Astrocyte (in vitro differentiated cells and primary cell): ENCODE measurements around the gene SPINK5. TPM values are rescaled to one million over a fixed set of nuclear protein-coding genes. Genes with fewer than 3 reads are reported as not detected.

Experiments used
- DNase-seq: peaks from one replicate; pipeline ENCODE4 v3.0.0-alpha.2; 2010; ENCODE audit warnings: low read depth
- FAIRE-seq: peaks from 2 replicates; lab custom pipeline; 2011; peaks lifted over from hg19 to GRCh38; lab: Jason Lieb, UNC
- H2AFZ ChIP-seq: 2 replicates; pipeline ENCODE4 v1.6.0; 2012; ENCODE audit warnings: low read depth, low read length, inconsistent platforms
- H3K27ac ChIP-seq: 2 replicates; pipeline ENCODE4 v1.5.1; 2011; ENCODE audit warnings: low read depth, low read length, inconsistent platforms
- H3K27me3 ChIP-seq: 2 replicates; pipeline ENCODE4 v1.6.0; 2011; ENCODE audit warnings: low read length, inconsistent platforms; ENCODE audit not compliant: insufficient read depth
- H3K36me3 ChIP-seq: 2 replicates; pipeline ENCODE4 v1.5.1; 2011; ENCODE audit warnings: low read length, inconsistent platforms; ENCODE audit not compliant: insufficient read depth
- H3K4me1 ChIP-seq: 2 replicates; pipeline ENCODE4 v1.5.1; 2011; ENCODE audit warnings: low read length, inconsistent platforms; ENCODE audit not compliant: insufficient read depth
- H3K4me2 ChIP-seq: 2 replicates; pipeline ENCODE4 v1.6.0; 2012; ENCODE audit warnings: low read length, inconsistent platforms
- H3K4me3 ChIP-seq: 2 replicates; pipeline ENCODE4 v1.5.1; 2011; ENCODE audit warnings: low read depth, mild to moderate bottlenecking, low read length, inconsistent platforms; ENCODE audit not compliant: insufficient read depth
- H3K79me2 ChIP-seq: 2 replicates; pipeline ENCODE4 v1.6.0; 2012; ENCODE audit warnings: mild to moderate bottlenecking, low read length, inconsistent platforms; ENCODE audit not compliant: insufficient read depth
- H3K9ac ChIP-seq: 2 replicates; pipeline ENCODE4 v1.6.0; 2012; ENCODE audit warnings: mild to moderate bottlenecking, low read length, inconsistent platforms
- H3K9me3 ChIP-seq: 2 replicates; pipeline ENCODE4 v1.5.1; 2012; ENCODE audit warnings: low read depth, mild to moderate bottlenecking, low read length, inconsistent platforms; ENCODE audit not compliant: insufficient read depth
- H4K20me1 ChIP-seq: 2 replicates; pipeline ENCODE4 v1.6.0; 2012; ENCODE audit warnings: low read length, inconsistent platforms; ENCODE audit not compliant: insufficient read depth
- H3K27ac Mint-ChIP-seq: one replicate; pipeline ENCODE4 v1.8.0; 2021; ENCODE audit warnings: mild to moderate bottlenecking, mixed read lengths; ENCODE audit not compliant: unreplicated experiment
- H3K27me3 Mint-ChIP-seq: one replicate; pipeline ENCODE4 v1.8.0; 2021; ENCODE audit warnings: low read depth, mixed read lengths; ENCODE audit not compliant: unreplicated experiment
- H3K36me3 Mint-ChIP-seq: one replicate; pipeline ENCODE4 v1.8.0; 2021; ENCODE audit warnings: low read depth, mixed read lengths; ENCODE audit not compliant: unreplicated experiment
- H3K4me1 Mint-ChIP-seq: one replicate; pipeline ENCODE4 v1.8.0; 2021; ENCODE audit warnings: low read depth, mixed read lengths; ENCODE audit not compliant: unreplicated experiment
- H3K4me3 Mint-ChIP-seq: one replicate; pipeline ENCODE4 v1.8.0; 2021; ENCODE audit warnings: mild to moderate bottlenecking, moderate library complexity, mixed read lengths; ENCODE audit not compliant: unreplicated experiment
- H3K9me3 Mint-ChIP-seq: one replicate; pipeline ENCODE4 v1.8.0; 2021; ENCODE audit warnings: mild to moderate bottlenecking, mixed read lengths; ENCODE audit not compliant: unreplicated experiment
- EZH2 ChIP-seq: IDR thresholded peaks from 2 replicates; pipeline ENCODE4 v1.6.1; 2012; ENCODE audit warnings: mild to moderate bottlenecking, low read length, inconsistent platforms; ENCODE audit not compliant: insufficient read depth
- total RNA-seq: library from RNA; stranded (reverse); gene quantifications from 2 replicates; pipeline ENCODE4 v1.2.1, GENCODE V29; 2021
- TF ChIP-seq, protein P1 (sequence below): IDR thresholded peaks from 2 replicates; pipeline ENCODE4 v1.5.1; 2011; ENCODE audit warnings: low read depth, mild to moderate bottlenecking, inconsistent platforms, low read length, moderate library complexity; ENCODE audit not compliant: insufficient read depth

Gene SPINK5
- total RNA-seq, 1 donor from 2014 or later: 1.3 TPM

DNA sequence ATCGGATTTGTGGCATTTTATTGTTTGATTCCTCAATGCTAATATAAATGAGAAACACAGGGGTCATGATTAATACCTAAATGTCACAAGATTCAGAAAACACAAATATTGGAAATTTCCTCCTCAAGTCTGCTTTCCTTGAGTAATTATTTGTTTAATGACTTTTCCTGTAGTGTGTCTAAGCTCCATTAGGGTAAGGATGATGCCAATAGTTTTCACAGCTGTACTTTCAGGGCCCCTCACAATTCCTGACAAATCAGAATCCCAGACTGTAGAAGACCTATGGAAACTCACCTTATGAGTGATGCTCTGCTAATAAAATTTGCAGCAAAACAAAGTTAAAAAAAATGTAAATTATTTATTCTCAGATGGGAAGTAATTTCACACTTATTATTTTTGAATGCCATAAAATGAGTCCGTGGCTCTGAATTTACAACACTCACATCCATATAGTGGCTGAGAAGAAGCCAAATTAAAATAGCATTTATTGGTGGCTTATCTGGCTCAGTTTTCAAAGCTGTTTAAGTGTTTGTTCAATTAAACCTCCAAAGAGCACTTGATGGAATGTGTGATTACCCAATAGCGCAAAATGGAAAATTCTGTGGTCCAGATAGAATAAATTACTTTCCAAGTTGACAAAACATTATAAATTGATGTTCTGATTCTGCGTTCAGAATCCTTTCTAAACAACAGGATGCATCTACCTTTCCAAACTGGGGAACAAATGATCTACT, 102.9 kb downstream of the SPINK5 start:
- Histone ChIP-seq H3K4me1 (no peaks in the 10 kb centered on the region), H3K27me3 (no peaks in the 10 kb centered on the region), H4K20me1 (no peaks in the 10 kb centered on the region), H3K4me2 (no peak overlapping the region), H3K36me3 (no peaks in the 10 kb centered on the region), H3K9ac (no peak overlapping the region), H3K79me2 (no peaks in the 10 kb centered on the region), H3K9me3 (no peaks in the 10 kb centered on the region), H3K27ac (no peak overlapping the region), H2AFZ (no peak overlapping the region), H3K4me3 (no peak overlapping the region)
- no peak overlapping the region for H3K4me3 Mint-ChIP-seq
- no peak for DNase-seq
- no peak overlapping the region for H3K27ac Mint-ChIP-seq
- no peak for FAIRE-seq
- H3K36me3 Mint-ChIP-seq: no peaks in the 10 kb centered on the region
- H3K9me3 Mint-ChIP-seq: no peaks in the 10 kb centered on the region
- H3K4me1 Mint-ChIP-seq: no peaks in the 10 kb centered on the region
- no peak for TF ChIP-seq EZH2
- TF ChIP-seq, protein P1, sequence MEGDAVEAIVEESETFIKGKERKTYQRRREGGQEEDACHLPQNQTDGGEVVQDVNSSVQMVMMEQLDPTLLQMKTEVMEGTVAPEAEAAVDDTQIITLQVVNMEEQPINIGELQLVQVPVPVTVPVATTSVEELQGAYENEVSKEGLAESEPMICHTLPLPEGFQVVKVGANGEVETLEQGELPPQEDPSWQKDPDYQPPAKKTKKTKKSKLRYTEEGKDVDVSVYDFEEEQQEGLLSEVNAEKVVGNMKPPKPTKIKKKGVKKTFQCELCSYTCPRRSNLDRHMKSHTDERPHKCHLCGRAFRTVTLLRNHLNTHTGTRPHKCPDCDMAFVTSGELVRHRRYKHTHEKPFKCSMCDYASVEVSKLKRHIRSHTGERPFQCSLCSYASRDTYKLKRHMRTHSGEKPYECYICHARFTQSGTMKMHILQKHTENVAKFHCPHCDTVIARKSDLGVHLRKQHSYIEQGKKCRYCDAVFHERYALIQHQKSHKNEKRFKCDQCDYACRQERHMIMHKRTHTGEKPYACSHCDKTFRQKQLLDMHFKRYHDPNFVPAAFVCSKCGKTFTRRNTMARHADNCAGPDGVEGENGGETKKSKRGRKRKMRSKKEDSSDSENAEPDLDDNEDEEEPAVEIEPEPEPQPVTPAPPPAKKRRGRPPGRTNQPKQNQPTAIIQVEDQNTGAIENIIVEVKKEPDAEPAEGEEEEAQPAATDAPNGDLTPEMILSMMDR: no peak
- no peaks in the 10 kb centered on the region for H3K27me3 Mint-ChIP-seq

DNA sequence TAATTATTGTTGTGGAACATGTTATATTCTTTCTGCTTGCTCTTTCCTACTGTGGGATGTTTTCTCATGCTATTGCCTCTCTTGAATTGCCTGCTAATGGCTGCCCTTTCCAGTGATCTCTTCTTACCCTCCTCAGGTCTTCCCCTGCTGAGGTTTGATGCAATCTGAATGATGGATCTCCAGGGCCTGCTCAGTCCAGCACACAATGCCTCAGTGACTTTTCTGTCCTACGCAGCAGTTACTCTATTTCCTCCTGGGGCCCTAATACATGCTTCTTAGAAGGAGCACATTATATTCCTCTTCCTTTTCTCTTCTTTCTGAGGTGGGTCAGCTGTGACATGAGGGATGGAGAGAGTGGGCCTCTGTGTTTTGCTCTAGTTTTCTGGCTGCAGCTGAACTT, 104.5 kb downstream of the SPINK5 start, which contains the start of gene SPINK14:
TSS of gene SPINK14 (plus strand) at position 301 of the 400 bp plus-strand sequence. CDS start 1,187 bp downstream, outside the sequence.
- no peaks in the 10 kb centered on the region for H3K27me3 Mint-ChIP-seq
- H3K4me3 ChIP-seq: no peak within 1 kb of the TSS
- H4K20me1 ChIP-seq: no peaks in the 10 kb centered on the region
- no peaks in the 10 kb centered on the region for H3K4me1 Mint-ChIP-seq
- no peaks in the 10 kb centered on the region for H3K9me3 Mint-ChIP-seq
- TF ChIP-seq, protein P1: no peak
- no peak for TF ChIP-seq EZH2
- no peak within 1 kb of the TSS for H3K27ac ChIP-seq
- no peaks in the 10 kb centered on the region for H3K36me3 ChIP-seq
- H3K27ac Mint-ChIP-seq: no peak within 1 kb of the TSS
- H3K27me3 ChIP-seq: no peaks in the 10 kb centered on the region
- no peak within 1 kb of the TSS for H3K4me2 ChIP-seq
- H3K36me3 Mint-ChIP-seq: no peaks in the 10 kb centered on the region
- no peaks in the 10 kb centered on the region for H3K79me2 ChIP-seq
- no peaks in the 10 kb centered on the region for H3K9me3 ChIP-seq
- no peaks in the 10 kb centered on the region for H3K4me1 ChIP-seq
- no peak within 1 kb of the TSS for H3K9ac ChIP-seq
- no peak within 1 kb of the TSS for H2AFZ ChIP-seq
- no peak within 1 kb of the TSS for H3K4me3 Mint-ChIP-seq
- FAIRE-seq (no peak), DNase-seq (no peak)

DNA sequence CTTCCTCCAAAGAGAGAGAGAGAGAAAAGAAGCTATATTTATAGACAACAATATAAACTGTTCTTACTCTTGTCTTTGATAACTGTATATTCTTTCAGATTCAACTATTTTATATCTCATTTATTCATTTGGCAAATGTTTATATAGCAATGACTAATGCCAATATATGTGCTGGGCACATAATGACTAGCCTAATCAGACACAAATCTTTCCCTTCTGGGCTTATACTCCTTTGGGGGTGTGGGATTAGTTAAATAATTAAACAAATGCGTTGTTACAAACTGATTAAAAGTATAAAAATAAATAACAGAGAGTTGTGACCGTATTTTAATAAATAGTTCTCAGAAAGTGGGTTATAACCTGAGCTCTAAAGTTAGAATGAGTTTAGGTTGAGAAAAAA, 108.6 kb downstream of the SPINK5 start:
- Histone ChIP-seq H3K27ac (no peak overlapping the region), H3K4me3 (no peak overlapping the region), H3K9me3 (no peaks in the 10 kb centered on the region), H3K36me3 (no peaks in the 10 kb centered on the region), H3K4me2 (no peak overlapping the region), H3K79me2 (no peaks in the 10 kb centered on the region), H3K9ac (no peak overlapping the region), H2AFZ (no peak overlapping the region), H3K4me1 (no peaks in the 10 kb centered on the region), H4K20me1 (no peaks in the 10 kb centered on the region), H3K27me3 (peaks cover 3% of the 10 kb centered on the region)
- Mint-ChIP-seq H3K9me3 (no peaks in the 10 kb centered on the region), H3K36me3 (no peaks in the 10 kb centered on the region), H3K27ac (no peak overlapping the region), H3K4me3 (no peak overlapping the region), H3K27me3 (no peaks in the 10 kb centered on the region), H3K4me1 (no peaks in the 10 kb centered on the region)
- no peak for TF ChIP-seq EZH2
- TF ChIP-seq, protein P1: no peak
- FAIRE-seq (no peak), DNase-seq (no peak)
